Natural killer cell (primary cell): ENCODE data around the gene SPARCL1. TPM values are rescaled to one million over a fixed set of nuclear protein-coding genes. Genes with fewer than 3 reads are reported as not detected.

Experiments used
- ATAC-seq, 3 donors: fragments of 150-1000 bp in 2 of 3; fragments of 200-7000 bp in 1 of 3; cut with Tn5 transposase; 1 replicate in 1 of 3; 2 replicates in 2 of 3; pipeline ENCODE4 v1.10.0; 2021; ENCODE audit warnings: mild to moderate bottlenecking in 2 of 3, moderate library complexity in 2 of 3
- DNase-seq, 2 donors: peaks; one replicate each; pipeline versions ENCODE4 v3.0.0 to v3.0.0-alpha.2; 2013 to 2021; ENCODE audit warnings: mixed read lengths in 1 of 2
- H3K27ac ChIP-seq: one replicate; pipeline ENCODE4 v1.5.1; 2013; ENCODE audit warnings: mild to moderate bottlenecking, low read length
- H3K27me3 ChIP-seq: one replicate; pipeline ENCODE4 v1.6.1; 2013; ENCODE audit warnings: low read length; ENCODE audit not compliant: control insufficient read depth, insufficient read depth
- H3K36me3 ChIP-seq: one replicate; pipeline ENCODE4 v1.6.1; 2013; ENCODE audit warnings: low read length; ENCODE audit not compliant: control insufficient read depth, insufficient read depth
- H3K4me1 ChIP-seq: one replicate; pipeline ENCODE4 v1.6.1; 2013; ENCODE audit warnings: low read length; ENCODE audit not compliant: control insufficient read depth, insufficient read depth
- H3K4me3 ChIP-seq: one replicate; pipeline ENCODE4 v1.5.1; 2013; ENCODE audit warnings: low read length
- H3K9me3 ChIP-seq: one replicate; pipeline ENCODE4 v1.6.1; 2013; ENCODE audit warnings: low read length; ENCODE audit not compliant: control insufficient read depth, insufficient read depth
- H3K27ac Mint-ChIP-seq, 2 donors: one replicate each; pipeline ENCODE4 v1.8.0; 2022; ENCODE audit warnings: mild to moderate bottlenecking in 2 of 2, mixed read lengths in 2 of 2, moderate library complexity in 1 of 2
- H3K27me3 Mint-ChIP-seq, 2 donors: one replicate each; pipeline ENCODE4 v1.8.0; 2022; ENCODE audit warnings: low read depth in 2 of 2, mixed read lengths in 2 of 2
- H3K36me3 Mint-ChIP-seq: one replicate; pipeline ENCODE4 v1.8.0; 2022; ENCODE audit warnings: mixed read lengths
- H3K4me1 Mint-ChIP-seq, 2 donors: one replicate each; pipeline ENCODE4 v1.8.0; 2022; ENCODE audit warnings: mixed read lengths in 2 of 2
- H3K4me3 Mint-ChIP-seq: one replicate; pipeline ENCODE4 v1.8.0; 2022; ENCODE audit warnings: mild to moderate bottlenecking, moderate library complexity, mixed read lengths
- H3K9me3 Mint-ChIP-seq, 2 donors: one replicate each; pipeline ENCODE4 v1.8.0; 2022; ENCODE audit warnings: mixed read lengths in 2 of 2
- WGBS: methylation state at CpG from one replicate; pipeline ENCODE4 v1.1.7; 2013; ENCODE audit warnings: missing lambda C conversion rate; ENCODE audit not compliant: insufficient coverage; 5-methylcytosine and 5-hydroxymethylcytosine counted together
- intact Hi-C: fragments of 100-400 bp; cut with micrococcal nuclease; formaldehyde crosslinking; loops from one replicate; pipeline ENCODE4 v1.14.2; 2022
- total RNA-seq, 4 donors: library from RNA; stranded (reverse); fragments of 120-200 nt in 1 of 4; gene quantifications; one replicate each; pipeline versions ENCODE4 v1.2.3 to v1.2.4, GENCODE V29; 2013 to 2022
- TF ChIP-seq, protein P1 (sequence below): fragments of 200-600 bp; IDR thresholded peaks from one replicate; pipeline ENCODE4 v1.8.0; 2022; ENCODE audit warnings: antibody characterized with exemption

SPARCL1 gene
- total RNA-seq, 3 donors from 2014 or later (not counting 1 experiment from before 2014, with no cell fraction given): not detected

DNA sequence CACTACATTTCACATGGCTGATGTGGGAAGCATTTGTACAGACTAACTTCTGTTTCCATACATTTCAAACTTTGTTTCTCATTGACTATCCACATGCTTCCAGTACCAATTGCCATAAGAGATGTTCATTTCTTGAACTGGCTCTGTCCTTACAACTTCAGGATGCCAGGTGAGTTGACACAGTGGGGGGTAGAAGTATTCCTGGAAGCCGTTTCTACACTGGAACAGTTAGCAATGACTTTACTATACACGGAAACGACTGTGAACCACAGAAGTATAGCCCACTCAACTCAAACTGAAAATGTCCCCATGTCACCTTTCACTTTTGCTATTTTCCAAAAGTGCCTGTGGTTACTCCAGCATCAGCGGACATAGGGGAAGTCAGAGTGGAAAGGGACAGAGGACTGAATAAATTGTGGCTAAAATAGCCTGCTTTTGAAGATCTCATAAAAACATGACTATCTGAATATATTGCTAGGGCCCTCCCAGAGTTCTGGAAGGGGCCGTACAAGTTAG lies 41.2 kb upstream of the SPARCL1 start:
- H3K27me3 ChIP-seq: no peaks in the 10 kb centered on the region
- Mint-ChIP-seq H3K27me3 (peaks cover 6 to 11% of the 10 kb centered on the region in 2 donors), H3K36me3 (no peaks in the 10 kb centered on the region), H3K4me3 (no peak overlapping the region), H3K27ac (no peak overlapping the region), H3K9me3 (no peaks in the 10 kb centered on the region), H3K4me1 (no peaks in the 10 kb centered on the region)
- H3K9me3 ChIP-seq: no peaks in the 10 kb centered on the region
- H3K4me1 ChIP-seq: no peaks in the 10 kb centered on the region
- ATAC-seq (no peak), DNase-seq (no peak)
- TF ChIP-seq, protein P1, sequence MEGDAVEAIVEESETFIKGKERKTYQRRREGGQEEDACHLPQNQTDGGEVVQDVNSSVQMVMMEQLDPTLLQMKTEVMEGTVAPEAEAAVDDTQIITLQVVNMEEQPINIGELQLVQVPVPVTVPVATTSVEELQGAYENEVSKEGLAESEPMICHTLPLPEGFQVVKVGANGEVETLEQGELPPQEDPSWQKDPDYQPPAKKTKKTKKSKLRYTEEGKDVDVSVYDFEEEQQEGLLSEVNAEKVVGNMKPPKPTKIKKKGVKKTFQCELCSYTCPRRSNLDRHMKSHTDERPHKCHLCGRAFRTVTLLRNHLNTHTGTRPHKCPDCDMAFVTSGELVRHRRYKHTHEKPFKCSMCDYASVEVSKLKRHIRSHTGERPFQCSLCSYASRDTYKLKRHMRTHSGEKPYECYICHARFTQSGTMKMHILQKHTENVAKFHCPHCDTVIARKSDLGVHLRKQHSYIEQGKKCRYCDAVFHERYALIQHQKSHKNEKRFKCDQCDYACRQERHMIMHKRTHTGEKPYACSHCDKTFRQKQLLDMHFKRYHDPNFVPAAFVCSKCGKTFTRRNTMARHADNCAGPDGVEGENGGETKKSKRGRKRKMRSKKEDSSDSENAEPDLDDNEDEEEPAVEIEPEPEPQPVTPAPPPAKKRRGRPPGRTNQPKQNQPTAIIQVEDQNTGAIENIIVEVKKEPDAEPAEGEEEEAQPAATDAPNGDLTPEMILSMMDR: no peak
- WGBS: 33% methylated on average over 4 of the region's 5 CpGs
- no peak overlapping the region for H3K27ac ChIP-seq
- intact Hi-C loops: no loop called here
- H3K4me3 ChIP-seq: no peak overlapping the region
- H3K36me3 ChIP-seq: no peaks in the 10 kb centered on the region

DNA sequence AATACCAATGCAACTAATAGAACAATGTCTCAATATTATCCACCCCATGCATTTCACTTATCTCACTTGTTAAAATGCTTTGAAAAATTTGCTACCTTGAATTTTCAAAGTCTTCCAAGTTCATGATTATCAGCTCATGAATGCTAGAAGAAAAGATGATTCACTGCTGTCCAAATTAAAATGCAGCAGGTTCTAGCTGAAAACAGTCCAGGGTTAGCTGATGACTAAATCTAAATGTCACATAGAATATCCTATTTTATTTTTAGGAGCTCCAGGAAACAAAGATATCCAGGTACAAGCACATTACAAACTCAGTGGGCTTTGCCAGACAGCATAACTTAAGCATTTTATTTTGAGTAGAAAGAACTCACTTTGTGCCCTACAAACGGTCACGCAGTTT lies 38.0 kb upstream of the SPARCL1 start:
- H3K9me3 ChIP-seq: no peaks in the 10 kb centered on the region
- H3K4me1 Mint-ChIP-seq: no peaks in the 10 kb centered on the region
- H3K27me3 ChIP-seq: no peaks in the 10 kb centered on the region

DNA sequence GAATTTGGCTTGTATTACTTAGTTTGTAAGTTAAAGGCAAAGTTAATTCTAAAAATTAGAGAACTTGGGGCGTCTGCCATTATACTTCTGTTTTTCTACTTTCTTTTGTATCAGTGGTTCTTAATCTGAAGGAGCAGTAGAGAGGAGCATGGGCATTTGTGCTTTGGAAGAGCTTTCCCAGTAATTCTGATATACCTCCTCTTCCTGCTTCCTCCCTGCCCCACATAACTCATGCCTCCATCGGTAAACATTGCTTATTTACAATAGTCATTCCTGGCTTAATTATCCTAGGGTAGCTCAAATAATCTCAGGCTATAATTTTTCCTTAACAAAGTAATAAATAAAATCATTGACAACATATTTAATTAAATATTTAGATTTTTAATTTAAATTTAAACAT lies 37.1 kb upstream of the SPARCL1 start:
- Mint-ChIP-seq H3K36me3 (no peaks in the 10 kb centered on the region), H3K9me3 (no peaks in the 10 kb centered on the region), H3K4me1 (no peaks in the 10 kb centered on the region), H3K4me3 (no peak overlapping the region), H3K27ac (no peak overlapping the region), H3K27me3 (peaks cover 4 to 5% of the 10 kb centered on the region in 2 donors)
- DNase-seq (no peak), ATAC-seq (no peak)
- WGBS: 71% methylated on average over 2 of the region's 2 CpGs
- H3K4me3 ChIP-seq: no peak overlapping the region
- H3K27ac ChIP-seq: no peak overlapping the region
- no peaks in the 10 kb centered on the region for H3K9me3 ChIP-seq
- no peaks in the 10 kb centered on the region for H3K27me3 ChIP-seq
- intact Hi-C loops: no loop called here
- H3K36me3 ChIP-seq: no peaks in the 10 kb centered on the region
- H3K4me1 ChIP-seq: no peaks in the 10 kb centered on the region
- TF ChIP-seq, protein P1: no peak

More for the DNA sequence above, 38.0 kb upstream of the SPARCL1 start:
- Histone ChIP-seq H3K4me1 (no peaks in the 10 kb centered on the region), H3K27ac (no peak overlapping the region), H3K36me3 (no peaks in the 10 kb centered on the region), H3K4me3 (no peak overlapping the region)
- Mint-ChIP-seq H3K36me3 (no peaks in the 10 kb centered on the region), H3K9me3 (no peaks in the 10 kb centered on the region), H3K4me3 (no peak overlapping the region), H3K27me3 (peaks cover 4 to 5% of the 10 kb centered on the region in 2 donors), H3K27ac (no peak overlapping the region)
- DNase-seq: no peak
- intact Hi-C loops: no loop called here
- TF ChIP-seq, protein P1: no peak
- WGBS: 94% methylated on average over 2 of the region's 2 CpGs
- ATAC-seq: no peak

DNA sequence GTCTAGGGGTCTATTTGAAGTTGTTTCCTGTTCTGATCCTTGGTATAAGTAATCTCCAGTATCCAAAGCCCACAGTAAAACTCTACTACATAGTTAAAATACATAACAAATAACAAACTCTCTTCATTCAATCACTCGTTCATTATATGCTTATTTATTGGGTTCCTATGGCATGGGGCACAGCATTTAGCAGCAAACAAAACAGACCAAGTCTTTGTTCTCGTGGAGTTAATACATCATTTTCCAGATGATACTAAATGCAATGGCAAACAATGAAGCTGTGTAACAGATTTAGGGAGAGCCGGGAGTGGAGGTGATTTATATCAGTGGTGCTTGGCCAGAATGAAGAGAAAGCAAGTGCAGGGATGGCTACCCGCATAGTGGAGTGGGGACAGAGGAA lies 36.6 kb upstream of the SPARCL1 start:
- no peaks in the 10 kb centered on the region for H3K9me3 ChIP-seq
- intact Hi-C loops: no loop called here
- 96% methylated on average over 4 of the region's 4 CpGs for WGBS
- no peaks in the 10 kb centered on the region for H3K27me3 ChIP-seq
- no peaks in the 10 kb centered on the region for H3K36me3 ChIP-seq
- H3K4me3 ChIP-seq: no peak overlapping the region
- peaks cover 4 to 5% of the 10 kb centered on the region in 2 donors for H3K27me3 Mint-ChIP-seq
- TF ChIP-seq, protein P1: no peak
- H3K27ac Mint-ChIP-seq: no peak overlapping the region
- no peaks in the 10 kb centered on the region for H3K4me1 Mint-ChIP-seq
- no peaks in the 10 kb centered on the region for H3K36me3 Mint-ChIP-seq
- no peak overlapping the region for H3K4me3 Mint-ChIP-seq
- DNase-seq (no peak), ATAC-seq (no peak)
- no peaks in the 10 kb centered on the region for H3K9me3 Mint-ChIP-seq
- no peak overlapping the region for H3K27ac ChIP-seq
- no peaks in the 10 kb centered on the region for H3K4me1 ChIP-seq
